Pancreas (tissue), 10 donors: ENCODE measurements around the gene ANKRD27. TPM values are rescaled to one million over a fixed set of nuclear protein-coding genes. Genes with fewer than 3 reads are reported as not detected.

ENCODE experiments used
- ATAC-seq, 4 donors: fragments of 200-7000 bp; cut with Tn5 transposase; one replicate each; pipeline versions ENCODE4 v1.8.0 to v1.9.1; 2020; ENCODE audit warnings: mild to moderate bottlenecking in 4 of 4, moderate library complexity in 4 of 4
- DNase-seq, 6 donors: peaks; one replicate each; pipeline ENCODE4 v3.0.0-alpha.2; 2020
- FAIRE-seq: peaks from 2 replicates; lab custom pipeline; 2012; peaks lifted over from hg19 to GRCh38; lab: Jason Lieb, UNC
- H3K27ac ChIP-seq, 4 donors: fragments of 200-600 bp; sonication (generic); 1 replicate in 3 of 4; 2 replicates in 1 of 4; pipeline versions ENCODE4 v1.5.0 to v1.8.0; 2020
- H3K27me3 ChIP-seq, 4 donors: fragments of 200-600 bp; one replicate each; pipeline ENCODE4 v1.8.0; 2021
- H3K36me3 ChIP-seq, 3 donors: fragments of 200-600 bp; sonication (generic) in 1 of 3; one replicate each; pipeline versions ENCODE4 v1.5.0 to v1.8.0; 2020 to 2021
- H3K4me1 ChIP-seq, 3 donors: fragments of 200-600 bp; one replicate each; pipeline ENCODE4 v1.8.0; 2021
- H3K4me3 ChIP-seq, 4 donors: fragments of 200-600 bp; sonication (generic) in 2 of 4; one replicate each; pipeline versions ENCODE4 v1.5.0 to v1.8.0; 2020 to 2021
- H3K9me3 ChIP-seq, 4 donors: fragments of 200-600 bp; one replicate each; pipeline ENCODE4 v1.8.0; 2021
- WGBS, 2 donors: extraction: QIAGEN DNeasy Blood & Tissue Kit; methylation state at CpG; one replicate each; pipeline ENCODE4 v1.1.7; 2013; 5-methylcytosine and 5-hydroxymethylcytosine counted together
- intact Hi-C, 3 donors: fragments of 100-400 bp; cut with DNase I; formaldehyde crosslinking; loops; one replicate each; pipeline versions ENCODE4 v1.11.1 to v1.14.2; 2022
- polyA plus RNA-seq, 2 donors: library from polyadenylated mRNA; stranded (reverse); fragments of 200-250 nt; gene quantifications; one replicate each; pipeline ENCODE4 v1.2.3, GENCODE V29; 2013
- total RNA-seq, 6 donors: library from RNA; stranded (reverse); fragmentation: NEBNext Ultra II Directional in 4 of 6; extraction: Animal tissue kit (Norgen Biotek cat#: 25700) in 4 of 6; gene quantifications; one replicate each; pipeline versions ENCODE4 v1.2.1 to v1.2.4, GENCODE V29; 2021 to 2023
- TF ChIP-seq, protein P1 (sequence below), 4 donors: fragments of 200-600 bp; sonication (generic) in 3 of 4; IDR thresholded peaks; one replicate each; pipeline versions ENCODE4 v1.5.0 to v1.8.0; 2021; ENCODE audit warnings: antibody characterized with exemption in 4 of 4
- donor health status: healthy with polysubstance abuse.
- donor health status: DM: no; HTN: no; CAD: no; lungs with moderate emphysema.
- donor health status: DM: no; HTN: no; CAD: no.
- donor health status: control.
- donor health status: control.
- donor health status: Bipolar disorder and iron deficiency.
- donor health status: DM: yes; HTN: yes; CAD: no.
- donor health status: DM: no; HTN: no; CAD: no.
- donor health status: DM: no; HTN: no; CAD: no.
- donor health status: DM: yes; HTN: yes; CAD: no.

The ANKRD27 gene
- total and polyA plus RNA-seq, 8 donors = 4.5 to 17.6 (median 9.6) TPM

DNA sequence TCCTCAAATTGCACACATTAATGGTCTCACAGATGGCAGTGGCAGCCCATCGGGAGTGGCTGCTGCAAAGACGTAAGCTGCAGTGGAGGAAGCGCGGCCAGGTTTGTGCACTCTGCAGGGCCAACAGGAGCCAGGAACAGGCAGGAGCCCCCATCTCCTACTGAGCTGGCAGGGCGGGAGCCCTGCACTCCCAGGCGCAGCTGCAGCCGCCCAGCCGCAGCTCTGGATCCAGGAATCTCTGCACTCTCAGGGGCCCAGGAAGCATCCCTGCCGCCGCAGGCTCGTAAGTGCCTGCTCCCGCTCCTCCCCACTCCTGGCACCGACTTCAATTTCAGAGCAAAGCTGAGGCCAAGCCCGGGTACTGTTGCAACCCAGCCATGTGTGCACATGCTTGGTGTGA lies 37.5 kb downstream of the ANKRD27 start:
- FAIRE-seq (no peak), DNase-seq (no peak), ATAC-seq (no peak)
- Histone ChIP-seq H3K36me3 (peaks cover 0 to 7% (median 3%) of the 10 kb centered on the region in 3 donors), H3K27me3 (no peaks in the 10 kb centered on the region), H3K9me3 (no peaks in the 10 kb centered on the region), H3K27ac (no peak overlapping the region), H3K4me3 (no peak overlapping the region), H3K4me1 (no peaks in the 10 kb centered on the region)
- TF ChIP-seq, protein P1, sequence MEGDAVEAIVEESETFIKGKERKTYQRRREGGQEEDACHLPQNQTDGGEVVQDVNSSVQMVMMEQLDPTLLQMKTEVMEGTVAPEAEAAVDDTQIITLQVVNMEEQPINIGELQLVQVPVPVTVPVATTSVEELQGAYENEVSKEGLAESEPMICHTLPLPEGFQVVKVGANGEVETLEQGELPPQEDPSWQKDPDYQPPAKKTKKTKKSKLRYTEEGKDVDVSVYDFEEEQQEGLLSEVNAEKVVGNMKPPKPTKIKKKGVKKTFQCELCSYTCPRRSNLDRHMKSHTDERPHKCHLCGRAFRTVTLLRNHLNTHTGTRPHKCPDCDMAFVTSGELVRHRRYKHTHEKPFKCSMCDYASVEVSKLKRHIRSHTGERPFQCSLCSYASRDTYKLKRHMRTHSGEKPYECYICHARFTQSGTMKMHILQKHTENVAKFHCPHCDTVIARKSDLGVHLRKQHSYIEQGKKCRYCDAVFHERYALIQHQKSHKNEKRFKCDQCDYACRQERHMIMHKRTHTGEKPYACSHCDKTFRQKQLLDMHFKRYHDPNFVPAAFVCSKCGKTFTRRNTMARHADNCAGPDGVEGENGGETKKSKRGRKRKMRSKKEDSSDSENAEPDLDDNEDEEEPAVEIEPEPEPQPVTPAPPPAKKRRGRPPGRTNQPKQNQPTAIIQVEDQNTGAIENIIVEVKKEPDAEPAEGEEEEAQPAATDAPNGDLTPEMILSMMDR (IDR thresholded peaks at IDR 0.05) = no peak
- WGBS, 2 donors = 89 to 90% methylated on average over 14 of the region's 14 CpGs
- intact Hi-C loops = no loop called here

DNA sequence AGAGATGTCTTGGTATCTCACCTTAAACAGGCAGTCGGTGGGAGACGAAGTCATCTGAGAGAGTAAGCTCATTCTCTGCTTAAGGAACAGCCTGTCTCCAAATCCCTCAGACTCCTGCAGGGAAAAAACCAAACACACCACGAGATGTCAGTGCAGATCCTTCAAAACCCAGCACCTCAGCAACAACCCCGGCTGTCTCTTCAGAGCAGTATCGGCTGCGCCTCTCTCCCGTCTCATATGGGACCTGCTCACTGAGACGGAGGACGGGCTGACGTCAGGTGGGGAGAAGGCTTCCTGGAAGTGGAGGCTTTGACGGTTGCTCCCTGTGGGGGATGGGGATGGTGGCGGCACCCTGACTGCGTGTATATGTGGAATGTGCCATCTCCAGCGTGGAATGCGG lies 43.6 kb downstream of the ANKRD27 start:
- TF ChIP-seq, protein P1 (IDR thresholded peaks at IDR 0.05) = no peak
- H3K9me3 ChIP-seq = no peaks in the 10 kb centered on the region
- 94 to 96% methylated on average over 15 of the region's 15 CpGs for WGBS, 2 donors
- H3K36me3 ChIP-seq = peaks cover 0 to 7% (median 0%) of the 10 kb centered on the region in 3 donors
- FAIRE-seq = no peak
- no peak overlapping the region for H3K4me3 ChIP-seq
- no peaks in the 10 kb centered on the region for H3K4me1 ChIP-seq
- H3K27me3 ChIP-seq = no peaks in the 10 kb centered on the region
- DNase-seq = no peak
- H3K27ac ChIP-seq = no peak overlapping the region
- no peak for ATAC-seq
- intact Hi-C loops = no loop called here

DNA sequence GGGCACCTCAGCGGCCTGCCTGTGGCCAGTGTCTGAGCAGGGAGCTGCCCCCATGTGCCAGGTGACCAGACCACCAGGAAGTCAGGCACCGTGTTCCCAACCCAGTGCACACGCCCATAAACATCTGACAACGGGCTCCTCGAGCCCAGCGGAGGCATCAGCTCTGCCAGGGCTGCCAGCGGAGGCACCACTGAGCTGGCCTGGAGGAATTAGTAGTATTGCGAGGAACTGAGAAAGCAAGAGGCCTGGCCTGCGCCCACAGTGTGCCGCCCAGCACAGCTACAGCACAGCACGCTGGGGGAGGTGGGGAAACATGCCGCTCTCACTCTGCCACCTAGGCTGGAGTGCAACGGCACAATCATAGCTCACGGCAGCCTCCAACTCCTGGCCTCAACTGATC lies 44.6 kb downstream of the ANKRD27 start:
- WGBS, 2 donors = 86 to 90% methylated on average over 14 of the region's 14 CpGs
- ATAC-seq (no peak), FAIRE-seq (no peak), DNase-seq (no peak)
- H3K27me3 ChIP-seq = no peaks in the 10 kb centered on the region
- H3K36me3 ChIP-seq = peaks cover 0 to under 1% (median 0%) of the 10 kb centered on the region in 3 donors
- TF ChIP-seq, protein P1 (IDR thresholded peaks at IDR 0.05) = no peak
- H3K27ac ChIP-seq = no peak overlapping the region
- no peaks in the 10 kb centered on the region for H3K9me3 ChIP-seq
- no peak overlapping the region for H3K4me3 ChIP-seq
- intact Hi-C loops = no loop called here
- H3K4me1 ChIP-seq = no peaks in the 10 kb centered on the region

DNA sequence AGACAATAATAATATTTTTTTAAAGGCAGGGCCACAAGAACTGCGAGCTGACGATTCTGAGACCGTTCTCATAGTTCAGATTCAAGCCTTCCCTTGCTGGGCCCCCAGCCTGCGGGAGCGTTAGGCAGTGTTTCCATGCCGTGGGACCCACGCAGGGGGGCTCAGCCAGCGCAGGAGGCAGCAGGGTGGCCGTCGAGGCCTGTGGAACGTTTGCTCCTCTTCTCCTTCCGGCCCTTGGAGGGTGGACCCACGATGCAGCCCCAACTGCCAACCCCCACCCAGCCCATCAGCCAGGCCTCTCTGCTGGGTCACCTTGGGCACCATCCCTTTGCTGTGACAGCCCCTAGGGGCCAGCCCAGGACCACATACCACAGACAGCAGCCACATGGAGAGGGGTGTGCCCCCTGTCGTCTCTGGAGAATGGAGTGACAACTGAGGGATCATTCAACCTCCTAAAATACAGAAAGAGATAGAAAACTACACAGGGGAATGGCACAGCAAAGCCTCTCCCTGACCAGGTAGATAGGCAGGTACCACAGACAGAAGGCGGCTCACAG lies 47.2 kb downstream of the ANKRD27 start:
- H3K27me3 ChIP-seq = no peaks in the 10 kb centered on the region
- TF ChIP-seq, protein P1 (IDR thresholded peaks at IDR 0.05) = no peak
- WGBS, 2 donors = 89 to 91% methylated on average over 15 of the region's 15 CpGs
- DNase-seq = no peak
- H3K9me3 ChIP-seq = no peaks in the 10 kb centered on the region
- peaks cover 0 to 11% (median 0%) of the 10 kb centered on the region in 3 donors for H3K36me3 ChIP-seq
- no peaks in the 10 kb centered on the region for H3K4me1 ChIP-seq
- no peak for ATAC-seq
- FAIRE-seq = no peak
- intact Hi-C loops = no loop called here
- no peak overlapping the region for H3K27ac ChIP-seq
- H3K4me3 ChIP-seq = no peak overlapping the region

DNA sequence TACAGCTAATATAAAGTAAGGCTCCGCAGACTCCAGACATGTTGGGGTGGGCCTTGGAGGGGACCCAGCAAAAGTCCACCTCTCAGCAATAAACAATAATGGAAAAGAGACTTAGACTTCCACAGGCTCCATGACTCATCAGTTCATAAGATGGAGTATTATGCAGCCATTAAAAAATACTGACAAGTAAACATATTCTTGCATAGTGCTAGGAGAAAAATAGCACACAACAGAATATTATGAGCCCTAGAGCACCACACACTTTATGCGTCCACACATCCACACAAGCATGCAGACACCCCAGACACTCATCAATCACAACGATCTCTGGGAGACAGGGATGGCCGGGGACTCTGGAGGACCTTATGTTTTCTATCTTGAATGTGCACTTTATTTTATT lies 48.0 kb downstream of the ANKRD27 start:
- FAIRE-seq (no peak), ATAC-seq (no peak), DNase-seq (no peak)
- Histone ChIP-seq H3K36me3 (peaks cover 0 to 17% (median 0%) of the 10 kb centered on the region in 3 donors), H3K4me1 (no peaks in the 10 kb centered on the region), H3K4me3 (no peak overlapping the region), H3K9me3 (no peaks in the 10 kb centered on the region), H3K27me3 (no peaks in the 10 kb centered on the region), H3K27ac (no peak overlapping the region)
- WGBS, 2 donors = 94 to 98% methylated on average over 4 of the region's 4 CpGs
- intact Hi-C loops = no loop called here
- TF ChIP-seq, protein P1 (IDR thresholded peaks at IDR 0.05) = no peak
